Mucosa of descending colon (tissue), 3 donors: ENCODE results near the gene AGPAT3. TPM values are rescaled to one million over a fixed set of nuclear protein-coding genes. Genes with fewer than 3 reads are reported as not detected.

Experiments used
- ATAC-seq: fragments of 200-7000 bp; cut with Tn5 transposase; one replicate; pipeline ENCODE4 v1.9.1; 2020; ENCODE audit warnings: mild to moderate bottlenecking, moderate library complexity
- DNase-seq, 3 donors: peaks; one replicate each; pipeline ENCODE4 v3.0.0-alpha.2; 2020
- H3K36me3 ChIP-seq: fragments of 200-600 bp; one replicate; pipeline ENCODE4 v1.8.0; 2021; ENCODE audit warnings: low read depth, mild to moderate bottlenecking
- H3K4me1 ChIP-seq: fragments of 200-600 bp; one replicate; pipeline ENCODE4 v1.8.0; 2021; ENCODE audit warnings: low read depth, mild to moderate bottlenecking
- H3K4me3 ChIP-seq: fragments of 200-600 bp; one replicate; pipeline ENCODE4 v1.8.0; 2021; ENCODE audit warnings: mild to moderate bottlenecking
- H3K9me3 ChIP-seq: fragments of 200-600 bp; one replicate; pipeline ENCODE4 v1.8.0; 2021; ENCODE audit warnings: mild to moderate bottlenecking
- CTCF ChIP-seq: fragments of 200-600 bp; IDR thresholded peaks from one replicate; pipeline ENCODE4 v1.8.0; 2022; ENCODE audit warnings: antibody characterized with exemption, mild to moderate bottlenecking
- intact Hi-C, 2 donors: fragments of 100-400 bp; cut with DNase I in 1 of 2; cut with micrococcal nuclease in 1 of 2; formaldehyde crosslinking; loops; one replicate each; pipeline versions ENCODE4 v1.11.0 to v1.11.1; 2022; cut with DNase I, micrococcal nuclease
- total RNA-seq, 3 donors: library from RNA; stranded (reverse); fragmentation: NEBNext Ultra II Directional in 2 of 3; extraction: Animal tissue kit (Norgen Biotek cat#: 25700) in 2 of 3; gene quantifications; one replicate each; pipeline versions ENCODE4 v1.2.1 to v1.2.4, GENCODE V29; 2021 to 2023
- donor health status: DM: no; HTN: no; CAD: no; lungs with moderate emphysema.
- donor health status: DM: no; HTN: no; CAD: no.
- donor health status: DM: no; HTN: yes; CAD: no.

The AGPAT3 gene
- total RNA-seq, 3 donors from 2014 or later, result 77.7 to 120 (median 97.7) TPM

GRCh38 chr21:43871487-43871886 is 6.5 kb downstream of the AGPAT3 start:
- Histone ChIP-seq H3K36me3 (no peaks in the 10 kb centered on the region), H3K9me3 (no peaks in the 10 kb centered on the region), H3K4me1 (peaks cover 27% of the 10 kb centered on the region), H3K4me3 (no peak overlapping the region)
- intact Hi-C loops, result no loop called here
- ATAC-seq (no peak), DNase-seq (no peak)
- no peak for TF ChIP-seq CTCF

- no peak for ATAC-seq
- Histone ChIP-seq H3K4me1 (peaks cover 15% of the 10 kb centered on the region), H3K9me3 (no peaks in the 10 kb centered on the region), H3K4me3 (no peak overlapping the region), H3K36me3 (no peaks in the 10 kb centered on the region)
- TF ChIP-seq CTCF, result no peak
- DNase-seq, result peak in 1 of 3 donors; percentile 29
- intact Hi-C loops, result no loop called here
These were observed 7.6 kb downstream of the AGPAT3 start for GRCh38 chr21:43872531-43873197.

GRCh38 chr21:43873673-43874072 is 8.7 kb downstream of the AGPAT3 start:
- intact Hi-C loops, result no loop called here
- Histone ChIP-seq H3K9me3 (no peaks in the 10 kb centered on the region), H3K4me3 (no peak overlapping the region), H3K36me3 (no peaks in the 10 kb centered on the region), H3K4me1 (peaks cover 5% of the 10 kb centered on the region)
- no peak for TF ChIP-seq CTCF
- no peak for ATAC-seq
- no peak for DNase-seq

GRCh38 chr21:43874085-43874805 is 9.2 kb downstream of the AGPAT3 start:
- DNase-seq, result peak in 1 of 3 donors; percentile 36
- Histone ChIP-seq H3K4me3 (no peak overlapping the region), H3K36me3 (no peaks in the 10 kb centered on the region), H3K4me1 (peaks cover 3% of the 10 kb centered on the region), H3K9me3 (no peaks in the 10 kb centered on the region)
- intact Hi-C loops, result no loop called here
- no peak for TF ChIP-seq CTCF
- ATAC-seq, result no peak

- intact Hi-C loops, result no loop called here
These were observed 11.6 kb downstream of the AGPAT3 start for GRCh38 chr21:43876605-43877004.

More at GRCh38 chr21:43876605-43877004, 11.6 kb downstream of the AGPAT3 start:
- H3K4me1 ChIP-seq, result peaks cover 5% of the 10 kb centered on the region
- no peaks in the 10 kb centered on the region for H3K9me3 ChIP-seq
- no peaks in the 10 kb centered on the region for H3K36me3 ChIP-seq
- no peak for DNase-seq
- ATAC-seq, result no peak
- no peak for TF ChIP-seq CTCF
- H3K4me3 ChIP-seq, result no peak overlapping the region
